Tongue (tissue), 2 donors: Measurements from ENCODE around the gene ELOVL1. TPM values are rescaled to one million over a fixed set of nuclear protein-coding genes. Genes with fewer than 3 reads are reported as not detected.
"Not testable (repeated sequence)": the region's sequence is repeated elsewhere in the genome, so short reads cannot be mapped to it uniquely, and the experiment has no call there.

Experiments used
- DNase-seq: peaks from one replicate; pipeline ENCODE4 v3.0.0-alpha.2; 2015
- total RNA-seq: library from RNA; depleted of rRNA; stranded (reverse); fragments of >200 nt; gene quantifications from one replicate; pipeline ENCODE4 v1.2.3, GENCODE V29; 2014

ELOVL1 gene
- total RNA-seq: 9.6 TPM

DNA sequence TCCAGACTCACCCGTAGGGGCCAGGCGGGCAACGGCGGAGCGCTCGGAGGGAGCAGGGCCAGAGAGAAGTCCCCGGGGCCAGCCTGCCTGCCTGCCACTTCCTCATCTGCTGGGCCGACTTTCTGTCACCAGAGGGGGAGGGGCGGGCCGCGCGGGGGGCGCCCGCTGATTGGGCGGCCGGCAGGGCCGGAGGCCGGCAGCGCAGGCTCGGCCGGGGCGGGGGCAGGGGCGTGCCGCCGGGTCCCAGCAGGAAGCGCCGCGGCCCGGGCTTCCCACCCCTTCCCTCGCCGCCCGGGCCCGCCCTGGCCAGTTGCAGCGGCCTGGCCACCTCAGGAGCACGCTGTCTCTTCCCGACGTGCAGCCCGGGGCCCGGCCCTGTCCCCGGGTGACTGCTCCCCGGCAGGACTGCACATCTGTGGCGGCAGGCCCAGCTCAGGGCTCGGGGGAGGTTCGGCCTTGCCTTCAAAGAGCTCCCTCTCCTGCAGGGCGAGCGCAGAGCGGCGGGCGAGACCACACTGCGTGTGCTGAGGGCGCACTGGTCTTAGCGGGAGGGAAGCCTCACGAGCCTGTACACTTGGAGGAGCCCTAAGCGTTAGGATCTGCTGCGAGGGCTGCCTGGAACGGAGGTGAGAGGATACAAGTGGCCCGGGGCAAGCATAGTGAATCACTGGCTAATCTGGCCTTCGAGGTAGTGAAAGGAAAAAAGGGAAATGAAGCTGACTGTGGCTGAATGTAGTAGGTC lies at the start of gene ELOVL1:
Gene ELOVL1, minus strand, starts transcription at position 108 of the 742 bp plus-strand sequence. CDS start 2,402 bp downstream, outside the sequence.
- peak; percentile 92 for DNase-seq

DNA sequence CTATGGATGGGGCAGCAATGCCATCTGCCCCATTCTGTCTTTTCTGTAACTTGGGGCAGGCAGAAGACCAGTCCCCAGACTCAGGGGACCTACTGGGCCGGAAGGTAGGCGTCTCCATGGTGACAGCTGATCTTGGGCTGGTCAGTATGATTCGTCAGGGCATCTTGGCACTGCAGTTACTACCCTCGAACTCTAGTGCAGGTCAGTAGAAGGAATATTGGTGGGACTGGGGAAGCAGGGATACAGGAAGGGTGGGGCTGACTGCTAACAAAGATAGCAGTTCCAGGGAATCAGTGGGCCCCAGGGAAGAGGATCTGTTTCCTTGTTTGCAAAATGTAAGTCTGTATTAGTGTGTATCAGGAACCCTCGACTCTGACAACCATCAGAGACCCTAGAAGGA lies 48.1 kb upstream of the ELOVL1 start:
- DNase-seq: no peak

DNA sequence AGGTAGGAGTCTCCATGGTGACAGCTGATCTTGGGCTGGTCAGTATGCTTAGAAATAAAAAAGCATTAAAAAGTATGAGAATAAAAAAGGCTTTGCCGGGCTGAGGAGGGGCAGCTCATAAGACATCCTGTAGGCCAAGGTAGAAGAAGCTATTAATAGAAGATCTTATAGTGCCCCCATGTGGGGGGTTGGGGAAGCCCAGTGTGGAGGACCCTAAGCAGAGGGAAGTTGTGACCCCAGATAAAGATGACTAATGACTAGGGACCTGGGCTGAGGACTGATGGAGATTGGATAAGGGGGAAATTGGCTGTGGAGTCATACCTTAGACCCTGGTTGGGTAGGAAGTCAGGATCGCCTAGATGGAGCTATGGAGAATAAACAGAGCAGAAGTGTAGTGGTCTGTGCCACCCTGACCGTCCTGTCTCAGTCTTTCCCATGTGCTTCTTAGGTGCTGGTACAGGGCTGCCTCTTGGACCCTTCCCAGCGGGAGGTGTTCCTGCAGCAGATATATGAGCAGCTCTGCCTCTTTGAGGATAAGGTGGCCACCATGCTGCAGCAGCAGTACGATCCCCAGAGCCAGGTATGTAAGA lies 46.9 kb upstream of the ELOVL1 start:
- peak; percentile 71 for DNase-seq

DNA sequence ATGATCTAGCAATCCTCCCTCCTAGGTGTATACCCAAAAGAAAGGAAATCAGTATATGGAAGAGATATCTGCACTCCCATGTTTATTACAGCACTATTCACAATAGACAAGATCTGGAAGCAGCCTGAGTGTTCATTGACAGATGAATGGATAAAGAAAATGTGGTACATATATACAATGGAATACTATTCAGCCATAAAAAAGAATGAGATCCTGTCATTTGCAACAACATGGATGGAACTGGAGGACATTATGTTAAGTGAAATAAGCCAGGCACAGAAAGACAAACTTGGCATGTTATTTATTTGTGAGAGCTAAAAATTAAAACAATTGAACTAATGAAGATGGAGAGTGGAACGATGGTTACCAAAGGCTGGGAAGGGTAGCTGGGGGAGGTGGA lies 45.6 kb upstream of the ELOVL1 start:
- not testable (repeated sequence) for DNase-seq

DNA sequence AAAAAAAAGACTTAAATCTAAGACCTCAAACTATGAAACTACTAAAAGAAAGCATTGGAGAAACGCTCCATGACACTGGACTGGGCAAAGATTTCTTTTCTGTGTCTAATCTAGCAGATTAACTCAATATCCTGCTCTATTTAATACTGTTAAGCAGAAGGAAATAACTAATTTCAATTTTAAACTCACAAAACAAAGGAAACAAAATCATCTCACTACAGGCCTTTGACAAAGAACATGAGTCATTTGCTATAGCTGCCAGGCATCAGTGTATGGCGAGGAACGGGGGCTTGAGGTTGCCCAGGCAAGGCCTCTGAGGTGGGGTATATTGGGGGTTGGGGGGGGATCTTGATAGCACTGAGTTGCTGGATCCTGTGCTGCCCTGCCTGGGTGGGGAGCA lies 42.8 kb upstream of the ELOVL1 start:
- no peak for DNase-seq

DNA sequence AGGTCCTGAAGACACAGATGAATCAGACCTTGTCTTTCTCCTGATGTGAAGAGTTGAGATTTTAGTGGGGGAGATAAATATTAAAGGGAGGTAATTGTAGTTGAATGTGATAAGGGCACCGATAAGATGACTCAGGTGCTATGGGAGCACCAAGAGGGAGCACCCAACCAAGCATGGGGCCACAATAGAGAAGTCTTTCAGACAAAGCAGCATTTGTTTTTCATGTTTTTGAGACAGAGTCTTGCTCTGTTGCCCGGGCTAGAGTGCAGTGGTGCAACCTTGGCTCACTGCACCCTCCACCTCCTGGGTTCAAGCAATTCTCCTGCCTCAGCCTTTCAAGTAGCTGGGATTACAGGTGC lies 38.0 kb upstream of the ELOVL1 start:
- no peak for DNase-seq

DNA sequence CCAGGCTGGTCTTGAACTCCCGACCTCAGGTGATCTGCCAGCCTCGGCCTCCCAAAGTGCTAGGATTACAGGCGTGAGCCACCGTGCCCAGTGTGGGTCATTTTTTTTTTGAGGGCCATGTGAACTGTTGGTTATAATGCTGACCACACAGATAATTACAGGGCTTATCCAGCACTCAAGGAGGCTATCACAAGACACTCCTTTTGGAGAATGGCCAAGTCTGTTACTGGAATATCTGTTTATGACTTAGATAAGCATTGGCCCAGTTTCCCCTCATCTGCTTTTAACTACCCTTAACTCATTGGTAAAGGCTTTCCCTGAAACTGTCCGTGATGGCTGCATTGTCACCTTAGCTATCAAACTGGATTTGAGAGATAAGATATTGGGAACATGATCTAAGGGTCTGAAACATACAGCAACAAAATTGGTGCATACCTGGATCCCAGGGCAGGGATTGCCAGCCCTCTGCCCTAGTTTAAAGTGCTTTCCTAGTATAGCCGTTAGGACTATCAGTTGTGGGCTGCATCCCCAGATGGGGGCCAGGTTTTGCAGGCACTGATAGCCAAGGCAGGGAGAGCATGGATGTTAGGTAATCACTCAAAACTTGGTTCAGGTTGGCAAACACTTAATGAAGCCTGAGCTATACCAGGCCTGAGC lies 37.5 kb upstream of the ELOVL1 start:
- no peak for DNase-seq

DNA sequence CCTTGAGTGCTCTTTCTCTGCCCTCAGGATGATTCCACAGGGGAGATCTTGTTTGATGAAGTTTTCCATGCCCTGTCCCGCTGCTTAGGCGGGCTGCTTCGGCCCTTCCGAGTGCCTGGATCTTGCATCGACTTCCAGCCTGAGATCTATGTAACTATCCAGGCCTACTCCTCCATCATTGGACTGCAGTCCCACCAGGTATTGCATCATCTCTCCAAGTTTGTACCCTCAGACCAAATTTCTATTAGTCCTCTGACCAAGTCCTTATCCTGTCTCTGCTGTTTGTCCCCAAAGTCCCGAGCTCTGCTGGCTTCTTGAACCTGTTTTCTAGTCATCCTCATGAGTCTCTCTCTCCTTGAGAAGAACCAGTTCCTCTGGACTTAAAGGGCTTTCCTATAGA lies 36.5 kb upstream of the ELOVL1 start:
- DNase-seq: no peak

DNA sequence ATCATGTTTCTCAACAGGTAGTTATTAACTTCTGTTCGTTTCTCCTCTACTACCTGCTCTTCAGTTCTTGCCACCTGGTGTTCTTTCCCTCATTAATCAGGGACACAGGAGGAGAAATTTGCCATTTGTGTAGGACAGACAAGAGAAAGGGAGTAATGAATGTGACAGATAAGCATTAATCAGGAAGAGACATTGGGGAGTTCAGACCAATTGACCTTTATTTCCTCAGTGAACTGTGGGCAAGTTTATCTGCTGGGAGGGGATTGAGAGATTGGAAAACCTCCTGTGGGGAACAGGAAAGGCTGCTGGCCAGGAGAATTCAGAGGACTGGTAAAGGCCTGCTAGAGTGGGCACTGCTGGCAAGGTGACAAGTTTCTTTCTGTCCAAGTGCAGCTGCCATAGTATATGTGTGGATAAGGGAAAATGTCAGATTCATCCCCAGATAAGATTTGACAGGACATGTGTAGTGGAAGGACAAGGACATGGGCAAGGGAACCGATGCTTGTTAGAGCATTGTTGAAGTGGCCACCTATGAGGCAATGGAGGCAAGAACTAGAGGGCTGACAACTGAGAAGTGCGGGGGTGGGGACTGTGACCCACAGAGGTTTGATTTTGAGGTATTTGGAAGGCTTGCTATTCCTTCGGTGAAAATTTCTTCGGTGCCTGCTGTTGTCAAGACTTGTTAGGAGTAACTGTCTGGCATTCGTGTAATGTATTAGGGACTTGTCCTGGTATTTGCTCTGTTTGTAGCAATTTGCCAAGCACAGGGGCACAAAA lies 34.5 kb upstream of the ELOVL1 start:
- no peak for DNase-seq

DNA sequence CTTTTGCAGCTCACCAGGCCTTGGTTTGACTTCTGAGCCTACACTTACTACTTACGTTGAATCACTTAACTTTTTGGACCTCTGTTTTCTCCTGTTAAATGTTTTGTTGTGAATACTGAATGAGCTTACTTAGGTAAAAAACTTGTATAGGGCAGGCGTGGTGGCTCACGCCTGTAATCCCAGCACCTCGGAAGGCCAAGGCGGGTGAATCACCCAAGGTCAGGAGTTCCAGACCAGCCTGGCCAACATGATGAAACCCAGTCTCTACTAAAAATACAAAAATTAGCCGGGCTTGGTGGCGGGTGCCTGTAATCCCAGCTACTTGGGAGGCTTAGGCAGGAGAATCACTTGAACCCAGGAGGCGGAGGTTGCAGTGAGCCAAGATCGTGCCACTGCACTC lies 32.6 kb upstream of the ELOVL1 start:
- DNase-seq: not testable (repeated sequence)

DNA sequence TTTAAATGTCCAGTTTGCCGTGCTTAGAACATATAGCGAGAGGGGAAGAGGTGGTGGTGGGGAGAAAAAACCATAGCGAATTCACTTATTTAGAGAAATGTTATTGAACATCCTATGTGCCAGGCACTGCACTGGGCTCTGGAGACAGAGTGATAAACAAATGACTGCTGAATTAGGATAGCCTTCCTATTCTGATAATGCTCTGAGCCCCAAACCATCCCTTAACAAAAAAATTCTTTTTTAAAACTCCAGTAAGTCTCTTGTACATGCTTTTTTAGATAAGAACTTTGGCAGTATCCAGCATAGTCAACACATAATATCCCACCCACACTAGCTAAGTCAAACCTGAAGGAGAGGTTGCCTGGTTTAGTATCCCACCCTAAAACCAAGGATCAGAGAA lies 30.4 kb upstream of the ELOVL1 start:
- no peak for DNase-seq

DNA sequence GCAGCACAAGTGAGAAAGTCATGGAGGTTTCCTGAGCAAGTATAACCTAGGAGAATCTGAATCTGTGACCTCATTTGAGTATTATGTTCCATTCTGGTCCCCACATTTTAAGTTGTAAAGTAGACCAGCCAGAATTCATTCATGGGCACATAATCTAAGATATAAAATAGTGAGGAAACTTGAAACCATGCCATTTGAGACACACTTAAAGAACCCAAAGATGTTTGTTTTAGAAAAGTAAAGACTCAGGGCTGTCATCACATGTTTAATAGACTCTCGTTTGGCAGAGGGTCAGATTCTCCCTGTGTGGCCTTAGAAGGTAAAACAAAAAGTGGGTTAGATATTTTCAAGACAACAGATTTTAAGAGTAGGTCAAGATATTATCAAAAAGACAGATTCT lies 28.2 kb upstream of the ELOVL1 start:
- no peak for DNase-seq

DNA sequence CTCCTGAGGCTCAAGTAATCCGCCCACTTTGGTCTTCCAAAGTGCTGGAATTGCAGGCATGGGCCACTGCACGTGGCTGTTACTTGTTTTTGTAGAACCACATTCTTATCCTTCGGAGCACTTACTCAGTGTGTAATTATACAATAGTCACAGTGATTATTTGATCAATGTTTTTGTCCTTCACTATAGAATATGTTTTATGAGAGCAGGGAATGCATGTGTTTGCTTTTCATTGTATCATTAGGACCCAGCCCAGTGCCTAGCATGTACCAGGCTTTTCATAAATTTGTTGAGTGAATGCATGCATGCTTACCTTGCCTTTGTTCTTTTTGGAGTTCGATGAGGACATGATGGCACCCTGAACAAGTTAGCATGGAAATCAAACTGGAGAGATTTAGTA lies 27.7 kb upstream of the ELOVL1 start:
- DNase-seq: no peak

DNA sequence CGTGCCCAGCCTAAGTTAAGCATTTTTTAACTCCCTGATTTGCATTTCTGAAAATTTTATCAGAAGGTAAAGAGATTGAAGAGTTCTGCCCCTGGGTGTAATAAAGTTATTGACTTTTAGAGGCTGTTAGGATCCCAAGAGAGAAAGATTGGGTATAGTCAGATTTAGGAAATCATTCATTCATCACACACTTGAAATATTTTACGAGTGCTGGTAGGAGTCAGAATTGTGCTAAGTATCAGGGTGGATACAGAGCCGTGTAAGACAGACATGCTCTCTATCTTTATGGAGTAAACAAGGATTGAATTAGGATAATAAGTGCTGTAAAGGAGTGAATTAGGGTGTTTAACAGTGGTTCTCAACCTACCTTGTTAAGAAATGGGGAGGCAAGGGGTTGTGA lies 24.9 kb upstream of the ELOVL1 start:
- no peak for DNase-seq

DNA sequence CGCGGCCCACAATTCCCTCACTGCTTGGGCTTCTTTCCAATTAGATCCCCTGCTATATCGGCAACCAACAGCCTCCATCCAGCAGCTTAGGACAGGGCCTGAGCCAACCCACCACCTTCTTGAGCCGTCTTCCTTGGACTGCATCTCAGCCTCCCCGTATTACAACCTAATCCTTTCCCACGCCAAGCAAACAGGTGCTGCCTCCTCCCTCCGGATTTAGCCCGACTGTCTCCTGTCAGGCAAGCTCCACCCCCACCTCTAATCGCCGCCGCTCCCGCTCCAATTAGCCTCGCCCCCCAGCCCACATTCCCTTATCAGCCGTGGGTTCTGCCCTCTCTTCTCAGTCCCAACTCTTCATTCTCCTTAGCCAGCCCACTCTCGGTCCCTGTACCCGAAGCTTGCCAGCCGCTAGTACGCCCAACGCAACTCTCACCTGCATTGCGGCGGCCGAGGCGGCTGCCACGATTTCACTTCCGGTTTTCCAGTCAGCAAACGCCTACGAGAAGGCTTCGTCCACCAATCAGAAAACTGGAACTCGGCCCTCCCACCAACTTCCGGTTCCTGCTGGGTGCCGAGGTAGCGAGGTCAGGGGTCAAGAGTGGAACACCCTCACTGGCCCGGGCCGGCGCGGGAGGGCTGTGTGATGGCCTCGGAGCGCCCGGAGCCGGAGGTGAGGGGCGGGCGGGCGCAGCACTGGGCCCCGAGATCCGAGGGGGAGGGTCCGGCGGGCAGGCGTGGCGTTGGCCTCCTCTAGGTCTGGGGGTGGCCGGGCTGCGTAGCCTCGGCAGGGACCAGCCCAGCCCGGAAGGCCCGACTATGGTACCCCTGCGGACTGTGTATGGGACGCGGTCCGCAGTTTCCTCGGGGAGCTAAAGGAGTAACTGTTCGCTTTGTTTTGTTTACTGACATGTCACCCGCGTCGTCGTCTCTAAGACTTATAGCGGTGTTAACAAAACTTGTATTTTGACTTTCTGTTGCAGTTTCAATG lies 21.8 kb upstream of the ELOVL1 start, which contains the start of the genes MED8 and SZT2:
Gene MED8, minus strand, starts transcription at position 475 of the 988 bp plus-strand sequence. Its CDS starts 36 bp downstream, at position 439.
Gene SZT2, plus strand, starts transcription at position 574 of the 988 bp plus-strand sequence. Its CDS starts 70 bp downstream, at position 644.
- peak; percentile 97 for DNase-seq

DNA sequence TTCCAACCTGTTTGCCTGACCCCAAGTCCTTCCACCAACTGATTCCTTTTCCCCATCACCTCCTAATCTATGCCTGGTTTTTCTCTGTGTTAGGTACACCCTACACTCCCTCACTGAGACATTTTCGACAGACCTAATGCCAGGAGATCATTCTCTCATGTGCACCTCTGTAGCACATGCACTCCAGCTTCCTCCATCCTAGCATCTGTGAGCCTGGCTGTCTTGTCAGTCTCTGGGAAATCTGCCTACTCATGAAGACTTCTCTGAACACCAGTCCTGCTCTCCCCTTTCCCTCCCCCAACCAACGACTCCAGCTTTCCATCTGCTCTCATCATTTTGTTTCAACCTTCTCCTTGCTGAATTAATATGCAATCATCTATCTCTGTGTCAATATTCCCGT lies 20.8 kb upstream of the ELOVL1 start:
- DNase-seq: no peak

DNA sequence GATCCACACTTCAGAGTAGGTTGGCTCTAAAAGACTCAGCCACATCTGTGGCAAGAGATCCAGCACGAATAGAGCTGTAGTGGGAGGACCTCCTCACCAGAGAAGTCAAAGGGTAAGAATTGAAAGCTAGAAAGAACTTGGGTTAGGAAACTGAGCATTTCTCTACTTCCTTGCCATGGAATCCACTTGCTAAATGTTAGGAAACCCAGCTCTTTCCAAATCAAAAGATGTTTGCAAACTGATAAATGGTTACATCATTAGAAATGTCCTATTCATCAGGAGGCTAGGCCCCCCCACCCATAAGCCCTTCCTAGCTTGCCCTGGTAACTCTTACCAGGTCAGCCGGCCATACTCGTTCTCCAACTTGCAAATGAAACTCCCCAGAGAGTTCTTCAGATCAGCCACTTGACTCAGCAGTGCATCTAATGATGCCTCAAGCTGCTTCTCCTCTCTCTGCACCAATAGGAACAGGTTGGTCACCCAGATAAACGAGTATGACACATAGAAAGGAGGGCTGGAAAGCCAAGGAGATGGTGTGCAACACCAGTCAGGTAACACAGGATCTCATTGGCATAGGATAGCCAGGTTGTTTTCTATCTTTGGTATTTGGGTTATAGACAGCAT lies 20.3 kb upstream of the ELOVL1 start:
- no peak for DNase-seq

DNA sequence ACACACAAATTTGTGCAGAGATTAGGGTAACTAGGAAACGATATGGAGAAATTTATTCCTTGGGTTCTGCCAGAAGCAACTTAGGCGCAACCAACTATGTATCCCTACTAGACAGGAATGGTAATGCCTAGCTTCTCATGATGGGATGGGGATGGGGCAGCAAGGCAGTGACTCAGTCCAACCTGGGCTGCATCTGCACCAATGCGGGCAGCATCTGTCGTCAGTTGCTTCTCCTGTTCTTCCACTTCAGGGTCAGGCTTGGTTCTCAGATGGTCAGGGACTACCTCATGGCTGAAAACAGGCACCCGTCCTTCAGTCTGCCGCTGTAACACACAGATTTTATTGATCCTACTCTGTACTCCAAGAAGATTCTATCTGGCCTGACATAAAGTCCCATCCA lies 18.9 kb upstream of the ELOVL1 start:
- no peak for DNase-seq

DNA sequence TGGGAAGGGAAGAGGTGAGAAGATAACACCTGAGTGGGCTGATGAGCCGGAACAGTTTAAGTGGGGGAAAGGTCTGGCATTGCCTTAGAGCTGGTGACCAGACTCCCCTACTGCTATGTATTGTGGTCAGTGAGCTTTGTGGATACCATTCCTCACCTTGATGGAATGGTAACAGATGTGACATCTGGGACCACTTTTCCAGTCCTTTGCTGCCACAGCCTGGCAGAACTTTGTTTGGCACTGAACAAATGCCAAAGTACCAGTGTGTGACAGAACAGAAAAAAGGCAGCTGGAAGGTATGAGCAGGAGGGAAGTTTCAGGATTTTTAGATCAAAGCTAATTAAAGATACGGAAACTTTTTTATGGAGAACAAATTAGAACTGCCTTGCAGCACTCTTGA lies 15.6 kb upstream of the ELOVL1 start:
- no peak for DNase-seq

DNA sequence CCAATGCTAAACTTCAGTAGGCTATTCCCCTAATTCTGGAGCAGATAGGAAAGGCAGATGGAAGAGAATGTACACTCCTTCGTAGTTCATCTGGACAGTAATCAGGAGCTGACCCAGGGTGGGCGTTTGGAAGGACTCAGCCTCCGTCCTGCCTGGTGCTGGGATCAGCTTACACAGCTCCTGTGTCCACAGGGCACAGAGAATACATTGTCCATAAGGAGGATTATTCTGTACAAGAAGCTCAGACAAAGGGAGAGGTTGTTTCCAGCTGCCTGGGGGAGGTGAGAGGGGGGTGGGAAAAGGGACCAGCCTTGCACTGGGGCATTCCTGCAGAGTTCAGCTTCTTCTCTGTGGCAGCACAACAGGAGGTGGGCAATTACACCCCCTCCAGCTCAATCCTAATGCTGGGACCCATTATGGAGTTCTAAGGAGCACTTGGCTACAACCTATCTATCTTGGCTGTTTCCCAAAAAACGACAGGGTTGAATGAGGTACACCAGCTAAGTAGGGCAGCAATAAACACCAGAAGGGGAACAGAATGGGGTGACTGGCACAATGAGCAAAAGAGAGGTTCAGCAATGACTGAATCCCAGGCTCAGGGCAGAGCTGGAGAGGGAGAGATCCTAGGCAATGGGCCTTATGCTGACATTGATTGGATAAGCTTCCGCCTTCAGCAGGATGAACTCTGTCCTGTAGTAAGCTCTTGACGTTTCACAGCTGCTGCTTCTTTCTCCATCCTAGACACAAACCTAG lies 14.4 kb upstream of the ELOVL1 start:
- DNase-seq: no peak
